ENCODE measurements around the gene NCLN.
"Not testable (repeated sequence)": the region's sequence is repeated elsewhere in the genome, so short reads cannot be mapped to it uniquely, and the experiment has no call there.

The NCLN gene

DNA sequence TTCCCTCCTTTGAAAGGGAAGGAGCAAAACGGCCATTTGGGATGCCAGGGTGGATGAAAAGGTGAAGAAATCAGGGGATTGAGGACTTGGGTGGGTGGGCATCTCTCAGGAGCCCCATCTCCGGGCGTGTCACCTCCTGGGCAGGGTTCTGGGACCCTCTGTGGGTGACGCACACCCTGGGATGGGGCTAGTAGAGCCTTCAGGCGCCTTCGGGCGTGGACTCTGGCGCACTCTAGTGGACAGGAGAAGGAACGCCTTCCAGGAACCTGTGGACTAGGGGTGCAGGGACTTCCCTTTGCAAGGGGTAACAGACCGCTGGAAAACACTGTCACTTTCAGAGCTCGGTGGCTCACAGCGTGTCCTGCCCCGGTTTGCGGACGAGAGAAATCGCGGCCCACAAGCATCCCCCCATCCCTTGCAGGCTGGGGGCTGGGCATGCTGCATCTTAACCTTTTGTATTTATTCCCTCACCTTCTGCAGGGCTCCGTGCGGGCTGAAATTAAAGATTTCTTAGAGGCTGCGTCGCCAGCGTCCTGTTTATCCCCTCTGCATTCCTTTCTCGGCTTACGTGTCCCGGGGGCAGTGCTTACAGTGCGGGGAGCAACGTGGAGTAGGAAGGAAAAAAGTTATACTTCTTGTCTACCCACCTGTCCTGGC, 22.4 kb upstream of the NCLN start:
- TF ChIP-seq, protein P1, sequence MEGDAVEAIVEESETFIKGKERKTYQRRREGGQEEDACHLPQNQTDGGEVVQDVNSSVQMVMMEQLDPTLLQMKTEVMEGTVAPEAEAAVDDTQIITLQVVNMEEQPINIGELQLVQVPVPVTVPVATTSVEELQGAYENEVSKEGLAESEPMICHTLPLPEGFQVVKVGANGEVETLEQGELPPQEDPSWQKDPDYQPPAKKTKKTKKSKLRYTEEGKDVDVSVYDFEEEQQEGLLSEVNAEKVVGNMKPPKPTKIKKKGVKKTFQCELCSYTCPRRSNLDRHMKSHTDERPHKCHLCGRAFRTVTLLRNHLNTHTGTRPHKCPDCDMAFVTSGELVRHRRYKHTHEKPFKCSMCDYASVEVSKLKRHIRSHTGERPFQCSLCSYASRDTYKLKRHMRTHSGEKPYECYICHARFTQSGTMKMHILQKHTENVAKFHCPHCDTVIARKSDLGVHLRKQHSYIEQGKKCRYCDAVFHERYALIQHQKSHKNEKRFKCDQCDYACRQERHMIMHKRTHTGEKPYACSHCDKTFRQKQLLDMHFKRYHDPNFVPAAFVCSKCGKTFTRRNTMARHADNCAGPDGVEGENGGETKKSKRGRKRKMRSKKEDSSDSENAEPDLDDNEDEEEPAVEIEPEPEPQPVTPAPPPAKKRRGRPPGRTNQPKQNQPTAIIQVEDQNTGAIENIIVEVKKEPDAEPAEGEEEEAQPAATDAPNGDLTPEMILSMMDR (IDR thresholded peaks at IDR 0.05; ENCODE audit: borderline replicate concordance, insufficient read depth, low read depth, low read length) = peak; percentile 98
- H3K4me3 ChIP-seq (ENCODE audit: low read depth, low read length) = no peak overlapping the region

DNA sequence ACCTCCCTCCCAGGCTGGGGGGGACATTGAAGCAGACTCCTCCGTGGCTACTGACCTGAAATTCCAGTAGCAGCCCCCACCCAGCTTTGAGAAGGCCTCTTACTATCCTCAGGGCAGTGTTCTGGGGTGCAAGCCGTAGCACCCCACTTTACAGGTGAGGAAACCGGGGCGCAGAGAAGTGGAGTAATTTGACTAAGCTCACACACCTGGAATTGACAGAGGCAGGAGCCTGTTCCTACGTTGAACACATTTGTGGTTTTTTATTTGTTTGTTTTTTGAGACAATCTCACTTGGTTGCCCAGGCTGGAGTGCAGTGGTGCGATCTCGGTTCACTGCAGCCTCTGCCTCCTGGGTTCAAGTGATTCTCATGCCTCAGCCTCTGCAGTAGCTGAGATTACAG, 21.8 kb upstream of the NCLN start:
- TF ChIP-seq, protein P1 (IDR thresholded peaks at IDR 0.05; ENCODE audit: borderline replicate concordance, insufficient read depth, low read depth, low read length) = no peak
- no peak overlapping the region for H3K4me3 ChIP-seq (ENCODE audit: low read depth, low read length)

DNA sequence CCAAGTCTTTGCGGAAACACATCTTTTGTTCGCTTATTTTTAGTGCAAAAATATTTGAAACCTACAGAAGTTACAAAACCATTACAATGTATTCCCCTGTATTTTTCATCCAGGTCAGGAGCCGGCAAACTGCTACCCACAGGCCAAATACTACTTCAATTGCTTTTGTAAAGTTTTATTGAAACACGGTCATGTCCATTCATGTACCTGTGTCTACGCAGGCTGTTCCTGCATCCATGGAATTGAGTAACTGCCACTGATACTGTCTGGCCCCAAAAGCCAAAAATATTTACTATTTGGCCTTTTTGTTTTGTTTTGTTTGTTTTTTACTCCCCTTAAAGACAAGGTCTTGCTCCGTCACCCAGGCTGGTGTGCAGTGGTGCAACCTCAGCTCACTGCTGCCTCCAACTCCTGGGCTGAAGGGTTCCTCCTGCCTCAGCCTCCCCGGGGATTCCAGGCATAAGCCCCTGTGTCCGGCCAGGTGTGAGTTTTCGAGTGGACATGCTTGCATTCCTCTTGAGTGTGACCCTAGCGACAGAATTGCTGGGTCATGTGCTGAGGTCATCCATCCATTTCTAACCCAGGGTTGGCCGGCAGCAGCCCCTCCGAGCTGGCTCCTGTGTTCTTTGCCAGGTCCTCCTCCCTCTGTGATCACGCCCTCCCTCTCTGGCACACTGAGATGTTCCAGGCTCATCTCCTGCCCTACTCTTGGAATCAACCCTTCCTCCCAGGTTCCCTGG, 18.0 kb upstream of the NCLN start:
- no peak overlapping the region for H3K4me3 ChIP-seq (ENCODE audit: low read depth, low read length)
- TF ChIP-seq, protein P1 (IDR thresholded peaks at IDR 0.05; ENCODE audit: borderline replicate concordance, insufficient read depth, low read depth, low read length) = no peak

DNA sequence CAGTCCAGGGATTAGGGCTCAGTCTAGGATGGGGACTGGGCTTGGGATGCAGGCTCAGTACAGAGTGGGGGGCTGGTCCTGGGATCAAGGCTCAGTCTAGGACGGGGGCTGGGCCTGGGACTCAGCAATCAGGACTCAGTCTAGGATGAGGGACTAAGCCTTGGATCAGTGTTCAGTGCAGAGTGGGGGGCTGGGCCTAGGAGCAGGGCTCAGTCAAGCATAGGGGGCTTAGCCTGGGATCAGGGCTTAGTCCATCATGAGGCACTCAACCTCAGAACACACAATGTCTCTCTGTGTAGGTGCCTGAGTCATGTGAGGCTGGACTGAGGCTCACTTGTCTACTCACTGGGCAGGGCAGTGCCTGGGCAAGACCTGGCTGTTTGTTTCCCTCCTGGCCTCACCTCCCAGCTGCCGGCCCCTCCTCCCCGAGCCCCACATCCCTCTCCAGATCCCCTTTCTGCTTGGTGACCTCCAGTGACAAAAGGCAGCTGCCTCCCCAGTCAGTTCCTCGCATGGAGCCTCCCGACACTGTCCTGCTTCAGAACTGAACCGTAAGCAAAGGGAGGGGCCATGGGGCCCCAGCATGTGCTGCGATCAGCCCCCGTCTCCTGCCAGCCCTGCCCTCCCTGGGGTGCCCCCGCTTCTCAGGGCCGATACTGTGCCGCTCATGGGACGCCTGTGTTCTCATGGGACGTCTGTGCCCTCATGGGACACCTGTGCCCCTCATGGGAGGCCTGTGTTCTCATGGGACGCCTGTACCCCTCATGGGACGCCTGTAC, 13.6 kb upstream of the NCLN start:
- no peak overlapping the region for H3K4me3 ChIP-seq (ENCODE audit: low read depth, low read length)
- TF ChIP-seq, protein P1 (IDR thresholded peaks at IDR 0.05; ENCODE audit: borderline replicate concordance, insufficient read depth, low read depth, low read length) = no peak

DNA sequence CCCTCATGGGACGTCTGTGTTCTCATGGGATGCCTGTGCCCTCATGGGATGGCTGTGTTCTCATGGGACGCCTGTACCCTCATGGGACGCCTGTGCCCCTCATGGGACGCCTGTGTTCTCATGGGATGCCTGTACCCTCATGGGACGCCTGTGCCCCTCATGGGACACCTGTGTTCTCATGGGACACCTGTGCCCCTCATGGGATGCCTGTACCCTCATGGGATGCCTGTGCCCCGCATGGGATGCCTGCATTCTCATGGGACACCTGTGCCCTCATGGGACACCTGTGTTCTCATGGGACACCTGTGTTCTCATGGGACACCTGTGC, 13.1 kb upstream of the NCLN start:
- H3K4me3 ChIP-seq (ENCODE audit: low read depth, low read length) = not testable (repeated sequence)

DNA sequence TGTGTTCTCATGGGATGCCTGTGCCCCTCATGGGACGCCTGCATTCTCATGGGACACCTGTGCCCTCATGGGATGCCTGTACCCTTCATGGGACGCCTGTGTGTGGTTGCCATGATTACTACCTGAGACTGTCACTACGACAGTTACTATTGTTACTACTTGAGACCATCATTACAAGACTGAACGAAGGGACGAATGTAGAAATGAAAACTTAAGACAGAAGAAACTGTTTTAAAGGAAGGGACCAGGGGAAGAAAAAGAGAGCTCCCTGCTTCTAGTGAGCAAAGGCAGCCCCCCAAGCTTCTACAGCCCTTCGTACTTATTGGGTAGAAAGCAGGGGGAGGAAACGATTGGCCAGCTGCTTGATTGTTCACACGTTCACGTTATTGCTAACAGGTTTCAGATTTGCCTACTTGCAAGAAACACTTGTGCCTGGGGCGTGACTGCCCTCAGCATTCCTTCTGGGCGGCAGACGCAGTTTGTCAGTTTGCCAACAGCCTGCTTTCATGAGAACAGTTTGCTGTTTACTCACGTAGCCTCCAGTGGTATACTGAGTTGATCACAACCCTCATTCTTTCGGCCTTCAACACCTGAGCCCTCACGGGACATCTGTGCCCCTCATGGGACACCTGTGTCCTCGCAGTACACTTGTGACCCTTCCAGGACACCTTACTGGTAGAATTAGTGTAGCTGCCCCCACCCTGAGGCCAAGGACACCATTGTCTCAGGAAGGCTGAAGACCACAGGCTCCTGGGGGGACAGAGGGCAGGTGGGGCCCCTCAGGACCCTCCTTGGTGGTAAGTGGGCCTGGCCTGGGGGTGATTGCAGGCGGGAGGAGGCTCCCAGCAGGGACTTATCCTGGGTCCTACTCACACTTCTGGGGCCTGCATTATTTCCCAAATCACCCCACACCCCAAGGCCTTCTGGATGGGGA, 9.7 kb upstream of the NCLN start:
- TF ChIP-seq, protein P1 (IDR thresholded peaks at IDR 0.05; ENCODE audit: borderline replicate concordance, insufficient read depth, low read depth, low read length) = no peak
- H3K4me3 ChIP-seq (ENCODE audit: low read depth, low read length) = no peak overlapping the region
